Measurements from ENCODE around the gene TCF25. TPM values are rescaled to one million over a fixed set of nuclear protein-coding genes. Genes with fewer than 3 reads are reported as not detected.

The TCF25 gene
- total RNA-seq, 3 donors from 2014 or later = 169 to 243 (median 176) TPM

DNA sequence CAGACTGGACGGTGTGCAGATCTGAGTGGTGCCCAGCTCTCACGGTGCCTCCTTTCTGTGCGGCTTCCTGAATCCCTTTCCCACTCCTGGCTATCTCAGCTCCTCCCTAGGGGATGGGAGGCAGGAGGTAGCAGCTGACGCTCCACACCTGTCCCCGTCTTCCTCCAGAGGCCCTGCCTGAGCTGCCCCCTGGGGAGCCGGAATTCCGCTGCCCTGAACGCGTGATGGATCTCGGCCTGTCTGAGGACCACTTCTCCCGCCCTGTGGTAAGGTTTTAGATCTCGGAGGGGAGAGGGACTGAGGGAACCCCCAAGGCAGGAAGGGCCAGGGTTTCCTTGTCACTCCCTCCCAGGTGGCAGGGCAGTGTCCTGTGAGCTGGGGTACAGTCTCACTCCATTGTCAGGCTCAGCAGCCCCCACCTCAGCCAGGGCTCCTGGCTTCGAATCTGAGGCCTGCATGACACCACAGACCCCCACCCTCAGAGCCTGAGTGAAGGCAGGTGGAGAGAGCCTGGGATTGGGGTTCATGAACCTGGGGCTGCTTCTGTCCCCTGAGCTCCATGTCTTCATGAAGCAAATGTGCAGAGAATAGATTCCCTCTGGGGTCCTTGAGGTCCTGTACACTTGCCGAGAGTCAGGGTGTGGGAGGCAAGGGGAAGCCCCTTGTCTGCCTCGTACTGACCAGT is 81.8 kb downstream of the TCF25 start:
- Histone ChIP-seq H3K4me1 (no peaks in the 10 kb centered on the region), H3K27ac (no peak overlapping the region), H3K9me3 (no peaks in the 10 kb centered on the region), H3K4me3 (no peak overlapping the region), H3K27me3 (no peaks in the 10 kb centered on the region), H3K36me3 (no peaks in the 10 kb centered on the region)
- intact Hi-C loops (cut with DNase I; ENCODE audit: low total_unique reads) = no loop called here
- no peak for DNase-seq (ENCODE audit: low spot score in 2 of 2)
- no peak for TF ChIP-seq CTCF (IDR thresholded peaks at IDR 0.05)
- TF ChIP-seq POLR2A (IDR thresholded peaks at IDR 0.05) = no peak

DNA sequence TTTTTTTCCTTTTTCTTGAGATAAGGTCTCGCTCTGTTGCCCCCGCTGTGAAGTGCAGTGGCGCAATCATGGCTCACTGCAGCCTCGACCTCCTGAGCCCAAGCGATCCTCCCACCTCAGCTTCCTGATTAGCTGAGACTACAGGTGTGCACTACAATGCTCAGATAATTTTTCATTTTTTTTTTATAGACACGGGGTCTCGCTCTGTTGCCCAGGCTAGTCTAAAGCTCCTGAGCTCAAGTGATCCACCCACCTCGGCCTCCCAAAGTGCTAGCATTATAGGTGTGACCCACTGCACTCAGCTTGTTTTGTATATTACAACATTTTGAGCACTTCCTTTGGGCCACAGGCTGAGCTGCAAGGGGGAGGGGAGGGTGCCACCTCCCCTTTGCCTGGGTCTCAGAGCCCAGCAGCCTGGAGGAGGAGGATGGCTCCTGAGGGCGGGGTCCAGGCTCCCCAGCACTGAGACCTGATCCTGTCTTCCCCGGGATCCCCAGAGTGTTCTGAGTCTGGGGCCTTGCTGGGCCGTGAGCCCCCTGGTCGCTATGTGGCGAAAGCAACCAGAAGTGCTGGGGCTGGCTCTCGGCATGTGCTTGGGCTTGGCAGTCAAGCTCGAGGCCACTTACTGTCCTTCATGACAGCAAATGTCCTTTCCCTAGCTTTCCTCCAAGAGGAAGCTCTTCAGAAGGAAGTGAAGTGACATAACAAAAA is 83.3 kb downstream of the TCF25 start:
- intact Hi-C loops (cut with DNase I; ENCODE audit: low total_unique reads) = no loop called here
- Histone ChIP-seq H3K9me3 (no peaks in the 10 kb centered on the region), H3K27me3 (no peaks in the 10 kb centered on the region), H3K4me1 (no peaks in the 10 kb centered on the region), H3K36me3 (no peaks in the 10 kb centered on the region), H3K27ac (no peak overlapping the region), H3K4me3 (no peak overlapping the region)
- TF ChIP-seq POLR2AphosphoS5 (IDR thresholded peaks at IDR 0.05) = no peak
- no peak for TF ChIP-seq CTCF (IDR thresholded peaks at IDR 0.05)
- TF ChIP-seq POLR2A (IDR thresholded peaks at IDR 0.05) = no peak
- no peak for DNase-seq (ENCODE audit: low spot score in 2 of 2)

DNA sequence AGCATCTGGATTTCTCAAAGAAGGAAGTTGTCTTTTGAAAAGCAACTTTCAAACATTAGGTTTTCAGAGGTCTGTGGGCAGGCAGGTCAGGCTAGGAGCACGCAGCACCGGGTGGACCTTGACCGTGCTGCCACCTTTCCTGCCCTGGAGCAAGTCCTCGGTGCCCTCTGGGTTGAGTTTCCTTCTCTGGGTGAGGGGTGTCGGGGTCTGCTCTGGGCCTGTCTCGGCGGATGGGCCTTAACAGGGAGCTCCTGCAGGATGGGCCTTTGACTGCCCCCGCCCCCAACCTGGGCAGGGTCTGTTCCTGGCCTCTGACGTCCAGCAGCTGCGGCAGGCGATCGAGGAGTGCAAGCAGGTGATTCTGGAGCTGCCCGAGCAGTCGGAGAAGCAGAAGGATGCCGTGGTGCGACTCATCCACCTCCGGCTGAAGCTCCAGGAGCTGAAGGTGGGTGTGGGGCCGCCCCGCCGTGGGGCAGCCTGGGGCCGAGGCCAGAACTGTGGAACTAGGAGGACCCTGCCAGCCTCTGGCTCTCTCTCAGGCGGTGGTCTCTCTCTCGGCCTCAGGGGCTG is 83.9 kb downstream of the TCF25 start:
- H3K9me3 ChIP-seq = no peaks in the 10 kb centered on the region
- no peaks in the 10 kb centered on the region for H3K36me3 ChIP-seq
- no peaks in the 10 kb centered on the region for H3K27me3 ChIP-seq
- H3K27ac ChIP-seq = no peak overlapping the region
- peak overlapping the region in 1 of 3 donors; percentile 21 for H3K4me3 ChIP-seq
- H3K4me1 ChIP-seq = no peaks in the 10 kb centered on the region
- DNase-seq (ENCODE audit: low spot score in 2 of 2) = no peak
- no peak for TF ChIP-seq CTCF (IDR thresholded peaks at IDR 0.05)
- no peak for TF ChIP-seq POLR2AphosphoS5 (IDR thresholded peaks at IDR 0.05)
- TF ChIP-seq POLR2A (IDR thresholded peaks at IDR 0.05) = no peak
- intact Hi-C loops (cut with DNase I; ENCODE audit: low total_unique reads) = no loop called here

DNA sequence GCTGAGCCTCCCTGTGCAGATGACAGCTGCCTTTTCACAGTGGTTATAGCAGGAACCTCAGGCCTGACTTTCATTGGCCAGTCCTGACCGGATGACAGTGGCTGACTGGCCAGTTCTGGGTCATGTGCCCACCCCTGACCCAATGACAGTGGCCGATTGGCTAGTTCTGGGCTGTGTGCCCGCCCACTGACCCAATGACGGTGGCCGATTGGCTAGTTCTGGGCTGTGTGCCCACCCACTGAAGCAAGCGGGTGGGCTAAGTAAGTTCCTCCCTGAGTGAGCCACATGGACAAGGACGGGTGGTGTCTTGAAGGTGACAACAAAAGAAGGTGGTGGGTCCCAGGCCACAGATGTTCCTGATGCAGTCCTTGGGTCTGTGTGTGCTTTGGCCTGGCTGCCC is 84.7 kb downstream of the TCF25 start:
- Histone ChIP-seq H3K9me3 (no peaks in the 10 kb centered on the region), H3K4me3 (peak overlapping the region in 1 of 3 donors; percentile 21), H3K27ac (no peak overlapping the region), H3K27me3 (no peaks in the 10 kb centered on the region), H3K4me1 (no peaks in the 10 kb centered on the region), H3K36me3 (no peaks in the 10 kb centered on the region)
- no peak for DNase-seq (ENCODE audit: low spot score in 2 of 2)
- TF ChIP-seq CTCF (IDR thresholded peaks at IDR 0.05) (no peak), POLR2AphosphoS5 (IDR thresholded peaks at IDR 0.05) (no peak), POLR2A (IDR thresholded peaks at IDR 0.05) (no peak)
- intact Hi-C loops (cut with DNase I; ENCODE audit: low total_unique reads) = no loop called here

DNA sequence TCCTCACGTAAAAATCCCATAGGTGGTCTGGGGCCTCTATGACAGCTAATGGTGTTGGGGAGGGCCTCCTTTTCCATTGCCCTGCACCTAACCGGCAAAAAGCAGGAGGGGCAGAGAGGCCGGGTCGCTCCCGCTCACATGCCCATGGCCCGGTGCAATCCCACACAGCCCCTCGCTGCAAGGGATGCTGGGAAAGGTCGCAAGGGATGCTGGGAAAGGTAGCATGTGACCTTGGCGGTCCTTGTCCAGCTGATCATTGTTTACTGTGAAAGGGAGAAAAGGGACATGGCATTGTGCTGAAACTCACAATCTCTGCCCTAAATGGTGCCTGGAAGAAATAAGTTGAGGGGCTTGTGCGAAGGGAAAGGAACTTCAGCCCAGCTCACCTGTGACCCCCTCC is 85.2 kb downstream of the TCF25 start:
- TF ChIP-seq POLR2A (IDR thresholded peaks at IDR 0.05) (no peak), CTCF (IDR thresholded peaks at IDR 0.05) (no peak), POLR2AphosphoS5 (IDR thresholded peaks at IDR 0.05) (no peak)
- intact Hi-C loops (cut with DNase I; ENCODE audit: low total_unique reads) = no loop called here
- Histone ChIP-seq H3K4me1 (no peaks in the 10 kb centered on the region), H3K27me3 (no peaks in the 10 kb centered on the region), H3K36me3 (no peaks in the 10 kb centered on the region), H3K27ac (no peak overlapping the region), H3K9me3 (no peaks in the 10 kb centered on the region), H3K4me3 (no peak overlapping the region)
- DNase-seq (ENCODE audit: low spot score in 2 of 2) = no peak
